SKM-1 treated with dmso at 0.1 percent for 144 hours (cell line): ENCODE data around the gene UGT1A8.

Experiments used
- DNase-seq: peaks from one replicate; lab custom pipeline; 2025; ENCODE audit not compliant: unreplicated experiment; lab: John Stamatoyannopoulos, UW

UGT1A8 gene

DNA sequence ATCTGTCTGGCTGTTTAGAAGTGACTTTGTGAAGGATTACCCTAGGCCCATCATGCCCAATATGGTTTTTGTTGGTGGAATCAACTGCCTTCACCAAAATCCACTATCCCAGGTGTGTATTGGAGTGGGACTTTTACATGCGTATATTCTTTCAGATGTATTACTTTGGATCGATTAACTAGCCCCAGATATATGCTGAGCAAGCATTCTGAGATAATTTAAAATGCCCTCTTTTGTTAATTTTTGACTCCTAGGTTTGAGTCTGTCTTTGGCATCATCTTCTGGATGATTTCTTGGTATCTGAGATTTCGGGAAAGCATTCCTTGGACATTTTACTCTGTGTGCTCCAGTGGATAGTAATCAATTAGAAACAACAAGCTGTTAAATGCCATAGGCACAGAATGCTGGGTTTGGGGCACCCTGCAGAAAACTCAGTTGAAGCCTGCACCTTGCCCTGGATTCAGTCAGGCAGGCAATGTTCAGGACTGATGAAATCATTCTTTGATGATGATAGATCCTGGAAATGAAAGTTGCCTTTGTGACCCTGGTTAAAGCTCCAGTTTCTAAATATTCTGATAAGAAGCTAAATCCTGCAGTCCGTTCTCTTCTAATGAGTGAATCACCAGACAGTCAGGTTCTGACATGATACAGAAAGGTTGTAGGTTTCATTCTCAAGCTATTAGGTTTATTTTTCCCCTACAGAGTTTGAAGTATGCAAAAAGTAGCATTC, 143.8 kb downstream of the UGT1A8 start:
- DNase-seq: no peak

DNA sequence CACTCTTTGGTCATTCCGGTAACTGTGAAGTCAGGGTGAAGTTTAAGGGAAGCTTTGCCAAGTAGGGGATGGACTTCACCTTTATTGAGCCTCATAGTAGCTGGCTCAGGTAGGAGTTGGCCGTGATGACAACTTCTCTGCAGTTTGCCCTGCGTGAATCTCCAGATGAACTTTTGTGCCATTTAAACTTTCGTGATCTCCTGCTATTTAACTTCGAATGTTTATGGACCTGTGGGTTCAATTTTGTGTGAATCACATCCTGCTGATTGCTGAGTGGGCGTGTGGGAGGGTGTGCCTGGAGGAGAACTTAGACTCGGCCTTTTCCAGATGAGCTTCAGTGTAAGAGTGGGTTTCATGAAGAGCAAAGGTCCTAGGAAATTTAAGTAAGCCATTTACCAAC, 146.8 kb downstream of the UGT1A8 start:
- no peak for DNase-seq

DNA sequence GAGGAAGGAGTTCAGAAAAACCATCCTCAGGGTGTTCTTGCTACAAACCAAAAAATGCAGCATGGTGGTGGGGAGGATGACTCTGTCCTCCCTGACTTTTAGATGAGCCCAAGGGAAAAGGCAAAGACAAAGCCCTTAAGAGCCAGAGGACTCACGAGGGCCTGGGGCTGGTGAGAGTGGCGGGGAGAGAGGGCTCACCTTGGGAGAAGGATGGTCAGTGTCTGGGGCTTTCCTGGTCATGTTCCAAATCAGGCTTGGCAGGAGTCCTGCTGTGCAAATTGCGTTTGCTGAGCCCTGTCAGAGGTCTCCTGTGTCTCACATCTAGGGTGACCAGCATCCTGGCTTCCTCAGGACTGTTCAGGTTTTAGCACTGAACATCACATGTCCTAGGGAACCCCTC, 147.3 kb downstream of the UGT1A8 start:
- no peak for DNase-seq

DNA sequence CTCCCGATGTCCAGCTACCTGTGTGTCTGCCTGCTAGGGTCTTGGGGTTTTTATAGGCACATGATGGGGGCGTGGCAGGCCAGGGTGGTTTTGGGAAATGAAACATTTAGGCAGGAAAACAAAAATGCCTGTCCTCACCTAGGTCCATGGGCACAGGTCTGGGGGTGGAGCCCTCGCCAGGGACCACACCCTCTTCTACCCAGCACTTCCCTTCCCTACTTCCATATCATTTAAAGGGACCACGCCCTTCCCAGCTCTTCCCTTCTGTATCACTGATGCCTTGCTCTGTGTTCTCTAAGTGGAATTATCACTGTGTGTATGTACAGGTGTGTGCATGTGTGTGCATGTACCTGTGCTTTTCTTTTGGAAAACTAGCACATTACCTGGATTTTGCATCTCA, 149.0 kb downstream of the UGT1A8 start:
- DNase-seq: no peak

DNA sequence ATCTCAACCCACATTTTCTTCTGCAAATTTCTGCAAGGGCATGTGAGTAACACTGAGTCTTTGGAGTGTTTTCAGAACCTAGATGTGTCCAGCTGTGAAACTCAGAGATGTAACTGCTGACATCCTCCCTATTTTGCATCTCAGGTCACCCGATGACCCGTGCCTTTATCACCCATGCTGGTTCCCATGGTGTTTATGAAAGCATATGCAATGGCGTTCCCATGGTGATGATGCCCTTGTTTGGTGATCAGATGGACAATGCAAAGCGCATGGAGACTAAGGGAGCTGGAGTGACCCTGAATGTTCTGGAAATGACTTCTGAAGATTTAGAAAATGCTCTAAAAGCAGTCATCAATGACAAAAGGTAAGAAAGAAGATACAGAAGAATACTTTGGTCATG, 150.6 kb downstream of the UGT1A8 start:
- DNase-seq: no peak

DNA sequence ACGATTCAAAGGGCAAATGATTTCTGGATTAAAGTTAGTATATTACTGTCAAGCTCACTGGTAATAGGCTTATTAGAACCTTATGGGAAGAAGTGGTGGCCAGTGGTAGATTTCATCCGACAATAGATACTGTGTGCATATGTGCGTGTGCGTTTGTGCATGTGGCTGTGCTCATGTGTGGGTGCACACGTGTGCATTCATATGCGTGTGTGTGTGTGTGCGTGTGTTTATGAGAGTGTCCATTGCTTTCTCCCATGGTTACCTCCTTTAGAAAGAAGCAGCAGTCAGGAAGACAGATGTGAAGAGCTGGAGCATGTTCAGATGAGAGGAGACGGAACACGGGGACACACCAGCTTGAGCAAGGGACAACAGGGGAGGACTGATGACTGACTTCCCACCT, 151.8 kb downstream of the UGT1A8 start:
- DNase-seq: no peak

DNA sequence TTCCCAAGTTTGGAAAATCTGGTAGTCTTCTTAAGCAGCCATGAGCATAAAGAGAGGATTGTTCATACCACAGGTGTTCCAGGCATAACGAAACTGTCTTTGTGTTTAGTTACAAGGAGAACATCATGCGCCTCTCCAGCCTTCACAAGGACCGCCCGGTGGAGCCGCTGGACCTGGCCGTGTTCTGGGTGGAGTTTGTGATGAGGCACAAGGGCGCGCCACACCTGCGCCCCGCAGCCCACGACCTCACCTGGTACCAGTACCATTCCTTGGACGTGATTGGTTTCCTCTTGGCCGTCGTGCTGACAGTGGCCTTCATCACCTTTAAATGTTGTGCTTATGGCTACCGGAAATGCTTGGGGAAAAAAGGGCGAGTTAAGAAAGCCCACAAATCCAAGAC, 154.7 kb downstream of the UGT1A8 start:
- no peak for DNase-seq

DNA sequence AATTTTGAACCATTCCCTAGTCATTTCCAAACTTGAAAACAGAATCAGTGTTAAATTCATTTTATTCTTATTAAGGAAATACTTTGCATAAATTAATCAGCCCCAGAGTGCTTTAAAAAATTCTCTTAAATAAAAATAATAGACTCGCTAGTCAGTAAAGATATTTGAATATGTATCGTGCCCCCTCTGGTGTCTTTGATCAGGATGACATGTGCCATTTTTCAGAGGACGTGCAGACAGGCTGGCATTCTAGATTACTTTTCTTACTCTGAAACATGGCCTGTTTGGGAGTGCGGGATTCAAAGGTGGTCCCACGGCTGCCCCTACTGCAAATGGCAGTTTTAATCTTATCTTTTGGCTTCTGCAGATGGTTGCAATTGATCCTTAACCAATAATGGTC, 155.2 kb downstream of the UGT1A8 start:
- no peak for DNase-seq

DNA sequence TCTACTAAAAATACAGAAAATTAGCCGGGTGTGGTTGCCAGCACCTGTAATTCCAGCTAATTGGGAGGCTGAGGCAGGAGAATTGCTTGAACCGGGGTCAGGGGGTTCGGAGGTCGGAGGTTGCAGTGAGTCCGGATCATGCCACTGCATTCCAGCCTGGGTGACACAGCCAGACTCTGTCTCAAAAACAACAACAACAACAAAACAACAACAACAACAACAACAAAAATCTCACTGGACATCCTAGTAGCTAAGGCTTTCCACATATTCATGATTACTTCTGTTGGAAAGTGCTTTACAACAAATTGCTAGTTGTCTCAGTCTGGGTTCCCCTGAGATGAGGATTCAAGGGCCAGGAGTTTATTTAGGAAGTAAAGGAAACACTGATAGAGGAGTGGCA, 156.4 kb downstream of the UGT1A8 start:
- DNase-seq: no peak

DNA sequence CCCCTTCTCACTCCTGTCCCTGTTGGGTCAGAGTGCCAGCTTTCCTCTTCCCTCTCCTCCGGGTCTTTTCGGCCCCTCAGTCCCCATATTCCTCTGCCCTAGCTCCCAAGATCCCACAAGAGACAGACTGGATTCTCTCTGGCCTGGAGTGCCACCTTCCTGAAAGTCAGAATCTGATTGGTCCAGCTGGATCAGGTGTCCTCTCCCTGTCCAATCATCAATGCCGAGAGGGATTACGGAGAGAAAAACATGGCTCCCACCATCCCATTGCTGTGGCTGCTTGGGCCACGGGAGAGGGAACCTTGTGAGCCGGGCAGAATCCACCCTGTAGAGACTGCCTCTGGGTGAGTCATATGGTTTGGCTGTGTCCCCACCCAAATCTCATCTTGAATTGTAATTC, 158.0 kb downstream of the UGT1A8 start:
- DNase-seq: no peak

DNA sequence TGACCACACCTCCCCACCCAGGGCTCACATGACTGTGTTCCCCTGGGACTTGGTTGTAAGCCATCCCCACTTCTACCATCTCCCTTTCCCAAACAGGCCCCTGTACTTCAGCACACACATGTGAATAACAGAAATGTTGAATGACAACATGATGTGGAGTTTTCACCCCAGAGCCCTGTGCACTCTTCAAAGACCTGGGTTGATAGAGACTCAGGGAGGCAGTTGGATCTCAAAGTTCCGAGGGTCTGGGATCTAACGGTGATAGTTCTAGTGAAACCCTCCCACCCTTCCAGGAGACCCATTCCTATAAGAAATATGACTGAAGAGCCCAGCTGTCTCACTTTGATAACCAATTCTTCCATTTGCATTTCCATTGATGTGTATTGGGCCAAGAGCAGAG, 160.6 kb downstream of the UGT1A8 start, which contains the start of gene MROH2A:
Gene MROH2A, plus strand, starts transcription at position 301 of the 400 bp plus-strand sequence. CDS start 1,029 bp downstream, outside the sequence.
- DNase-seq: no peak

DNA sequence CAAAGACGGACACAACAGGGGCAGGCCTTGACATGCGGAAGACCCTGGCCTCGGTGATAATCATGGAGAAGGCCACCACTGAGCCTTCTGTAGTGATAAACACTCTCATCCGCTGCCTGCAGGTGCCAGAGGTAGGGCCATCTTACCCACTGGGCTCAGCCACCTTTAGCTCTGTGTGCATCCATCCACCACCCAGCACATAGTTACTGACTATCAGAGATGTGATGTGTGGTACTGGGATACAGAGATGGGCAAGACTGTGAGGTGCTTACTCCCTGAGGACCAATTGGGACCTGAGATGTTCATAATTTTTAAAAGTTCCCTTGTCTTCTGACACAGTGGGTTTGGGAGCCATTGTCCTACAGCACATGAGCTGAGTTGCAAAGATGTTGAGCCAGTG, 162.3 kb downstream of the UGT1A8 start:
- no peak for DNase-seq

DNA sequence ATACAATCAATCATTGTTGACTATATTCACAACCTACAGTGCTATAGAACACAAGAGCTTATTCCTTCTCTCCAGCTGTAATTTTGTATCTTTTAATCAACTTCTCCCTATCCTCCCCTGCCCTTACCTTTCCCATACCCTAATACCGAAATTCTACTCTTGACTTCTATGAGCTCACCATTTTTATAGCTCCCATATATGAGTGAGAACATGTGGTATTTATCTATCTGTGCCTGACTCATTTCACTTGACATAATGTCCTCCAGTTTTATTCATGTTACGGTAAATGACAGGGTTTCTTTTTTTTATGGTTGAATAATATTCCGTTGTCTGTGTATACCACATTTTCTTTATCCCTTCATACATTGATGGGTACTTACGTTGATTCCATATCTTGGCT, 163.3 kb downstream of the UGT1A8 start:
- no peak for DNase-seq

DNA sequence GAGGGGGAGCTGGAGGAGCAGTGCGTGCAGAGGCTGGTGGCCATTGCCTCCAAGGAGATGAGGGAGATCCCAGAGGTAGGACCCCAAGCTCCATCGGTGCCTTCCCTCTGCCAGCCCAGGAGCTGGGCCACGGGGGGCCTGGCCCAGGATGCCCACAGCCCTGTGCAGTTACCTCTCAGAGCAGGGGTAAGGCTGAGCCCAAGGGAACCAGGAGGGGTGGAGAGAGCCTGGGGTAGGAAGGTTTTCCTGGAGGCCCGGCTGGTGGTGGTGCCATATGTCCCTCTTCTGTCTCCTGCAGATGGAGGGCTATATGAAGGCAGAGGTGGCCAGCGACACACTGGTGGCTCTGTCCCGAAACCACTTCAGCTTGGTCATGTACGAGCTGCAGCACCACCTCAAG, 172.1 kb downstream of the UGT1A8 start:
- no peak for DNase-seq

DNA sequence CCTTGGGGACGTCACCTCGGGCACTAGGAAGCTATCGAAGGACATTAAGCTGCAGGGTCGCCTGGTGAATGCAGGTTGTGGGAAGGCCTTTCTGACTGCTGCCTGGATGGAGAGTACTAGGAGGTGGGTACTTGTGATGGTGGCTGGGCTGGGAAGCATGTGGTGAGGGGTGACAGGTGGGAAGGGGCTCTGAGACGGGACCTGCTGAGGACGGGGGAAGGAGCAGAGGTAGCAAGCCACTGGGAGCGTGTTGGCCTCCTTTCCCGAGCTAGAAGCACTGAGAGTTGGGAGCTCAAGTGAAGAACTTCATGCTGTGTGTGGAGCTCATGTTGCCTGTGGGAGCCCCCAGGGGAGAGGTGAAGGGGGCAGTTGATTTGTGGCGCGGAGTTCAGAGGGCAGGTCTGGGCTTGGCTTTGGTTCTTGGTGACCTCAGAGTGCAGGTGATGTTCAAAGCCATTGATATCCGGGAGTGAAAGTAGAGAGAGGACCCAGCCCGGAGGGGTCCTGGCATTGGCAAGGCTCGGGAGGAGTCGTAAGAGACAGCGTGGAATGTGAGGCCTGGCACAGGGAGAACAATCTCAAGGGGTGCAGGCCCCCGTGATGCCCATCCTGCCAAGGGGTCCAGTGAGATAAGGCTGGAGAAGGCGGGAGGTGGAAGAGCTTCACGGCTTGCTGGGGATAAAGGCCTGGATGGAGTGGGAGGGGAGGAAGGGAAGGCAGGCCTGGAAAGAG, 173.9 kb downstream of the UGT1A8 start:
- no peak for DNase-seq

DNA sequence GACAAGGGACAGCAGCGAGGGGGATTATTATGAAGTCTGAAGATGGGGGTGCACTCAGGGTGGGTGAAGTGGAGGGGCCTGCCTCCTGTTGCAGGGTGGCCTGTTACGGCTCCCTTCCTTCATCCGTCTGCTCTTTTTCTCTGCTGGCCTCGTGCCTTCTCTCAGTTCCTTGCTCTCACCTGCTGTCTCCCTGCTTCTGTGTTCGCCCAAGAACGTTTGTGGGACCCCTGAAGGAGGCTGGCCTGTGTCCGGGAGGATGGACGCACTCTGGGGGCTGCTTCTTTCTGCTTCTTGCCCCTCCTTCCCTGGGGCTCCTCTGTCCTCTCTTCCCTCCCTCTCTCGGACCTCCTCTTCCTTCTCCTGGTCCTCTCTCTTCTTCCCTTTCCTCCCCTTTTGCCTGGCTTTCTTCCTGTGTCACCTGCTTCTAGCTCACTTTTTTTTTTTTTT, 174.5 kb downstream of the UGT1A8 start:
- no peak for DNase-seq

DNA sequence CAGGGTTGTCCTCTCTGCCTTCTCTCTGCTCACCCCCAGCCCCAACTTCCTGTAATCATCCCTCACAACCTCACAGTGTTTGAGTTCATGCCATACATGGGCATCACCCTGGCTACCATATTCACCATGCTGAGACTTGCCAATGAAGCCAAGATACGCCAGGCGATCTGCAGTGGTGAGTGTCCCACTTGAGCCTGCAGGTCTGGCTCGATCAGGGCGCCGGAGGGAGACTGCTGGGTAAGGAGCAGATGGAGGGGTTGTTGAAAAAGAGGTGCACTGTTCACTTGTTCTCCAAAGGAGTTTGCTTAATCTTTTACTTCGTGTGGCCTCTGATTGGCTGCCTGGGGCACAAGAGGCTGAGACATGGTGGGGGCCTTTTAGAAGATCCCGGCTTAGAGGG, 175.3 kb downstream of the UGT1A8 start:
- no peak for DNase-seq

DNA sequence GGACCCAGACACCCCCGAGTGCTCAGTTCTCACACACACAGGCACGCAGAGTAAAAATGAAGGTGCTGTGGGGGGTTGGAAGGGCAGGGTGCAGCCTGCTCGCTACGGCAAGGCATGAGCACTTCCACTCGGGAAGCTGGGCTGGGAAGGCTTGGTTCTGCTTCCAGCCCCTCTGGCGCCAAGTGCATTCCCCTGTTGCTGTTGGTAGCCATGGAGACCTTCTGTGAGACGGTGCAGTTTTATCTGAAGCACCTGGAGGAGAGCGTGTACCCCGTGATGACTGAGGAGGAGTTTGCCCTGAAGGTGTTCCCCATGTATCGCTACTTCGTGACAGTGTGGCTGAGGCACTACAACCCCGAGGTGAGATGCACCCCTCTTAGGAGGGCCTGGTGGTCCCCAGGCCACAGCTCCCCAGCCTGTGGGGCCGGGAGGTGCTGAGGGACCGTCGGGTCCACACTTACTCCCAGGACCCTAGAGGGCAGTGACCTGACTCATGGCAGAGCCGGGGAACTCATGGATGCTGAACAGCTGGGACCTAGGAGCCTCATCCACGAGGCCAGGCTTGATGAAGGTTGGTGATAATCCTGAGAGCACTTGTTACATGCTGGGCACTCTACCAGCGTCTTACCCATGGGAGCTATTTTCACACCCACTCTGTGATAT, 176.2 kb downstream of the UGT1A8 start:
- no peak for DNase-seq

DNA sequence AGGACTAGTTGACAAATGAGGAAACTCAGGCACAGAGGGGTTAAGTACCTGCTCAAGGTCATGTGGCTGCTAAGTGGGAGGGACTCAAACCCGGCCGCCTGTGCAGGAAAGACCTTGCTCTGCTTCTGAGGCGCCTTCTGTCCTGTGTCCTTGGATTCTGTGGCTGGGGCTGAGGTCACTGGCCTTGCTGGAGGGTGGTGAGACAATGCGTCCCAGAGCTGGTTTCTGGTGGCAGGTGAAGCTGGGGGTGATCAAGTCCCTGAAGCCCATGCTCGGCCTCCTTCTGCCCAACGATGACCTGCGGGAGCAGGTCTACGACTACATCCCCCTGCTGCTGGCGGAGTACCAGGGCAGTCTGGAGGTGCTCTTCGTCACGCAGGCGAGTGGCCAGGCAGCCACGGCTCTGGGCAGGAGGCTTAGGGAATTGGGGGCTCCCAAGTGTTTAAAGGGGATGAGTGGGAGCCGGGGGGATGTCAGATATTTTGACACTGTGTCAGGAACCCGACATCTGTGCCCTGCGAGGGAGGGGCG, 176.8 kb downstream of the UGT1A8 start:
- no peak for DNase-seq

DNA sequence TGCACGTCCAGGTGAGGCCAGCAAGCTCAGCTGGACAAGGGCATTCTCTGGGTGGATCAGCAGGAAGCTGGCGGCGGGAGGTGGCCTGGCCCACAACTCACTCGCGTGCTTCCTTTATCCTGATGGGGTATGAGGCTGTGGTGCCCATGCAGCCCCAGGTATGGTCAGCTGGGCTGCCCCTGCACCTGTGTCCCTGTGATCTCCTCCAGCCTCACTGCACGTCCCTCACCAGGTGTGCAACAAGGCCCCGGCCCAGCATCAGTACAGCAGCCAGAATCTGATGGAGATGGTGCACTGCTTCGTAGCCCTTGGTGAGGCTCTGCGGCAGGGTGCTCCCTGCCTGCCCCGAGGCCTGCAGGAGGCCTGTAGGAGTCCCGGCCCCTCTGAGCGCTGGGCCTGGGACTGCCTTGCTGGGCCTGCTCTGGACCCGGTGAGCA, 178.3 kb downstream of the UGT1A8 start:
- no peak for DNase-seq

DNA sequence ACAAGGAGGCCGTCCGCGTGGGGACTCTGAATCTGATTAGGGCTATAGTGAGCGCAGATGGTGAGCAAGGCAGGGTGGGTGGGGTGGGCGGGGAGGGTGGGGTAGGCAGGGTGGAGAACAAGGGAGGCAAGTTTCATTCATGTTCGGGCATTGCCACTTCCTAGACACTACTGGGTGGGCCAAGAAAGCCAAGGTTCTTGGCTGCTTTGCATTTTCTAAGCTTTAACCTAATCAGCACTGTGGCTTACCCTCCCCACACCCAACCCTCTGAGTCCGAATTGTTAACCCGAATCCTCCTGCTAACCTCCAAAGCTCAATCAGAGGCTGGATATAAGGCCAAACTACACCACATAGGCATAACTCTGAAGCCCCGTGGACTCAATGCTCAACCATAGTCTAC, 178.8 kb downstream of the UGT1A8 start:
- no peak for DNase-seq
